Panc1 (cell line): ENCODE results near the gene OLFML2A.

ENCODE experiments used
- CTCF ChIP-seq: fragments of 450-650 bp; IDR thresholded peaks from 2 replicates; pipeline ENCODE4 v1.5.1; 2017; ENCODE audit warnings: mild to moderate bottlenecking
- POLR2AphosphoS5 ChIP-seq: IDR thresholded peaks from 2 replicates; pipeline ENCODE4 v1.6.1; 2012; ENCODE audit warnings: mild to moderate bottlenecking, low read depth, low read length, moderate library complexity
- REST ChIP-seq, 2 experiments: IDR thresholded peaks; 2 replicates each; pipeline ENCODE4 v1.6.1; 2011 to 2012; ENCODE audit warnings: low read depth in 2 of 2, control low read depth in 1 of 2, low read length in 1 of 2, mild to moderate bottlenecking in 1 of 2, moderate library complexity in 1 of 2; ENCODE audit not compliant: insufficient read depth in 1 of 2
- SIN3A ChIP-seq: IDR thresholded peaks from 2 replicates; pipeline ENCODE4 v1.6.1; 2012; ENCODE audit warnings: low read depth, mild to moderate bottlenecking, low read length, moderate library complexity, borderline replicate concordance; ENCODE audit not compliant: insufficient read depth
- TCF7L2 ChIP-seq: IDR thresholded peaks from 2 replicates; pipeline ENCODE4 v1.6.1; 2011; ENCODE audit warnings: mild to moderate bottlenecking, low read depth, low read length, inconsistent platforms

- TF ChIP-seq CTCF: no peak
- no peak for TF ChIP-seq POLR2AphosphoS5
- no peak for TF ChIP-seq TCF7L2
- TF ChIP-seq REST (IDR thresholded peaks at IDR 0.05; ENCODE audit: insufficient read depth in 1 of 2, low read depth in 2 of 2, low read length in 1 of 2): no peak
- TF ChIP-seq SIN3A: no peak
Observed at GRCh38 chr9:124810663-124811355, 33.9 kb downstream of the OLFML2A start.
